NCI-H1417 (cell line): Measurements from ENCODE around the gene FAM222B.
"Not testable (repeated sequence)": the region's sequence is repeated elsewhere in the genome, so short reads cannot be mapped to it uniquely, and the experiment has no call there.

ENCODE experiments used
- DNase-seq, 3 experiments: peaks; one replicate each; lab custom pipeline; 2025; lab: John Stamatoyannopoulos, UW

Gene FAM222B

GRCh38 chr17:28871056-28871579 is 28.5 kb upstream of the FAM222B start:
- no peak for DNase-seq

DNA sequence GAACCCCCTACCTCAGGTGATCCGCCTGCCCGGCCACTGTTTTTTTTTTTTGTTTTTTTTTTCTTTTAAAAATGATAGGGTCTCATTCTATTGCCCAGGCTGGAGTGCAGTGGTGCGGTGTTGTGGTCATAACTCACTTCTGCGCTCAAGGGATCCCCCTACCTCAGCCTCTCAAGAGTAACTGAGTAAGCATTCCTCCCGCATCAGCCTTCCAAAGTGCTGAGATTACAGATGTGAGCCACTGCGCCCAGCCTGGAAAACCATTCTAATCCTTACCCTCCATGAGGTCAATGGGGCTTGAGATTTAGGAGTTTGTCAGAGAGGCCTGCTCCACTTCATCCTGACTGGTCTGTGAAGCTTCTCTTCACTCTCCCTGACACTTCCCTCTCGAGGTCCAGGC is 24.7 kb upstream of the FAM222B start:
- no peak for DNase-seq

- DNase-seq: no peak
Observed at GRCh38 chr17:28865946-28866752, 23.6 kb upstream of the FAM222B start.

- DNase-seq: no peak
Observed at GRCh38 chr17:28864991-28865849, 22.6 kb upstream of the FAM222B start.

- DNase-seq: no peak
Observed at GRCh38 chr17:28863953-28864352, 21.4 kb upstream of the FAM222B start.

DNA sequence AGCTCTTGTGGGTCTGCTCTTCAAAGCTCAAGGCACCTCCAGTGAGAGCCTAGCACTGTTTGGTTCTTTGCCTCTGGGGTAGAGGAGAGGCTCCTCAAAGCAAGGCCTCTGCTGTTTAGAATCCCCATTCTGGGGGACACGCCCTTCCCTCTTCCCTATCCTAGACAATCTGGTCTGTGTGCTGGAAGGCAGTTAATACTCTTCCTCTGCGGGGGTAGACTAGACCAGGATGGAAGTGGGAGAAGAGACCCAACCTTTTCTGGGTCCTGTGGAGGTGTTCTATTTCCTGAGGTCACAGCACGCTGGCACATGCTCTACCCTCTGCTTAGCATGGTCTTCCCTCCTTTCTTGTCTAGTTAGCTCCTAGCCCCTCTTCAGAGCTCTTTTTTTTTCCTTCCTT is 20.0 kb upstream of the FAM222B start:
- no peak for DNase-seq

- DNase-seq: no peak
Observed at GRCh38 chr17:28861393-28862203, 19.0 kb upstream of the FAM222B start.

DNA sequence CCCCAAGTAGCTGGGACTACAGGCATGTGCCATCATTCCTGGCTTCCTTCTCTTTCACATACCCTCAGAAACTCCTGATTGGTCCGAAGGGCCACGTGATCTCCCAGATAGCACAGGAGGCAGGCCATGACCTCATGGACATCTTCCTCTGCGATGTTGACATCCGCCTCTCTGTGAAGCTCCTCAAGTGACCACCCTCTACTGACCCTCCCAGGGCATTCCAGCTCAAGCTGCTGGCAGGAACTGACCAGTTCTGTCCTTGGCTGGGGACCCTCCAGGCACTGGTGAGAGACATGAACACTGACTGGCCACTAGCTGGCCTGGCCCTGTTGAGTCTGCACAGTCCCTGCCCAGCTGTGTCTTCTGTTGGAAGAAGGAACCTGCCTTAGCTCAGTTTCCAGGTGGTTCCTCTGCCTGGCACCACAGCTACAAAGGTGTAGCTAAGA is 17.8 kb upstream of the FAM222B start:
- no peak for DNase-seq

- DNase-seq: no peak
Observed at GRCh38 chr17:28858801-28859355, 16.3 kb upstream of the FAM222B start.

GRCh38 chr17:28857905-28858800 is 15.6 kb upstream of the FAM222B start:
- DNase-seq: no peak

DNA sequence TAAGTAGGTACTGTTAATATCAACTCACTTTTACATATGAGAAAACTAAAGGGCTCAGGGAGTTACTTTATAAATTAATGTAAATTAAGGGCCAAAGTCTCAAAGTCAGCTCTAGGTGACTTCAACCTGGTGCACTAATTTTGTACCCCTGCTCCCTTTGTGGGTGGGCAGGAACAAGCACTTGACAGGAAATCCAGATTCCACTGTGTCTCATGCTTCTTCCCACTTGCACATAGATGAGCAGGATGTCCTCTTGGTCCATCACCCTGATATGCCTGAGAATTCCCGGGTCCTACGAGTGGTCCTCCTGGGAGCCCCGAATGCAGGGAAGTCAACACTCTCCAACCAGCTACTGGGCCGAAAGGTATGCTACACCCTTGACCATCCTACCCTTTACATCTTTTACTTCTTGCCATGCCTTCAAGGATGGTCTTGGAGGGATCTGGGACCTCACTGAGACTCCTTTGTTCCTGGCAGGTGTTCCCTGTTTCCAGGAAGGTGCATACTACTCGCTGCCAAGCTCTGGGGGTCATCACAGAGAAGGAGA is 13.5 kb upstream of the FAM222B start:
- no peak for DNase-seq

- no peak for DNase-seq
Observed at GRCh38 chr17:28855336-28855679, 12.7 kb upstream of the FAM222B start.

- DNase-seq: peak; percentile 84 to 94 (median 90)
Observed at GRCh38 chr17:28854457-28855335, 12.1 kb upstream of the FAM222B start, which contains the start of gene ERAL1. Gene ERAL1 (plus strand): TSS chr17:28855016. CDS start chr17:28855035, 19 bp downstream.

- DNase-seq: no peak
Observed at GRCh38 chr17:28853295-28853694, 10.7 kb upstream of the FAM222B start.

- no peak for DNase-seq
Observed at GRCh38 chr17:28849281-28849680, 6.7 kb upstream of the FAM222B start.

DNA sequence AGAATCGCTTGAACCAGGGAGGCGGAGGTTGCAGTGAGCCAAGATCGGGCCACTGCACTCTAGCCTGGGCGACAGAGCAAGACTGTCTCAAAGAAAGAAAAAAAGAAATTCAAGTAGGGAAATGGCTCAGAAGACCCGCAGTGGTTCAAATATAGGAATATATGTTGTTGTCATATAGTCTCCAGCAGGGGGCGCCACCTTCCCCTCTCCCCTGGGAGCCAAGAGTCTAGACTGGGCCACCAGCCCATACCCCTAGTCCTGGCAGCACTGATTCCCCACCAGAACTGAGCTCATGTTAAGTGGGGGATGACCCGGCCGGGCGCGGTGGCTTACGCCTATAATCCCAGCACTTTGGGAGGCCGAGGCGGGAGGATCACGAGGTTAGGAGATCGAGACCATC is 6.1 kb upstream of the FAM222B start:
- DNase-seq: peak in 1 of 3 experiments; percentile 10

GRCh38 chr17:28846699-28847098 is 4.1 kb upstream of the FAM222B start:
- not testable (repeated sequence) for DNase-seq

- DNase-seq: no peak
Observed at GRCh38 chr17:28846231-28846630, 3.6 kb upstream of the FAM222B start.

- no peak for DNase-seq
Observed at GRCh38 chr17:28843816-28844148, 1.2 kb upstream of the FAM222B start.
